Measurements from ENCODE around the gene WIPI1.

WIPI1 gene

DNA sequence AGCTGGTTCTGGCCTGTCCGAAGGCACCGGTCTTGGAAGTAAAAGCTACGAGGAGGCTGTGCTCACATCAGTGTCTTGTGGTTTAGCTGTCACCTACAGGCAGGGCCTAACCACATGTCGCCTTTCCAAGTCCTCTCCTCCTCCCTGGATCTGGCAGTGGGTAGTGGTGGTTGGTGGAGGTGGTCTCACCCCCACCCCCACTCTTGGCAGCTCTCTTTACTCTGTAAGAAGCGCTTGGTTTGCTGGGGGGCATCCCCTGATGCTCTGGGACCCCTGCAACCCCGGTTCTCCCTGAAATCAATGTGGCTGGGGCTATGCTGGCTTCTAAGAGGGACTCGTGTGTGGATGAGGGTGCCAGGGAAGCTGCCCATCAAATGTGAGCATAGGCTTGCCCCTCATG lies 68.3 kb downstream of the WIPI1 start:
- no peak overlapping the region for H3K9ac ChIP-seq
- no peaks in the 10 kb centered on the region for H3K36me3 ChIP-seq
- no peaks in the 10 kb centered on the region for H4K20me1 ChIP-seq
- no peaks in the 10 kb centered on the region for H3K27me3 ChIP-seq
- H3K9me3 ChIP-seq: peaks cover 2% of the 10 kb centered on the region; the same call in 1 of the 2 replicates
- peak overlapping the region; percentile 59 for H3K4me2 ChIP-seq
- H3K4me1 ChIP-seq: peaks cover 29% of the 10 kb centered on the region
- H3K27ac ChIP-seq: no peak overlapping the region
- TF ChIP-seq Cebpa-rat (IDR thresholded peaks at IDR 0.05): no peak
- no peak overlapping the region for H3K4me3 ChIP-seq

DNA sequence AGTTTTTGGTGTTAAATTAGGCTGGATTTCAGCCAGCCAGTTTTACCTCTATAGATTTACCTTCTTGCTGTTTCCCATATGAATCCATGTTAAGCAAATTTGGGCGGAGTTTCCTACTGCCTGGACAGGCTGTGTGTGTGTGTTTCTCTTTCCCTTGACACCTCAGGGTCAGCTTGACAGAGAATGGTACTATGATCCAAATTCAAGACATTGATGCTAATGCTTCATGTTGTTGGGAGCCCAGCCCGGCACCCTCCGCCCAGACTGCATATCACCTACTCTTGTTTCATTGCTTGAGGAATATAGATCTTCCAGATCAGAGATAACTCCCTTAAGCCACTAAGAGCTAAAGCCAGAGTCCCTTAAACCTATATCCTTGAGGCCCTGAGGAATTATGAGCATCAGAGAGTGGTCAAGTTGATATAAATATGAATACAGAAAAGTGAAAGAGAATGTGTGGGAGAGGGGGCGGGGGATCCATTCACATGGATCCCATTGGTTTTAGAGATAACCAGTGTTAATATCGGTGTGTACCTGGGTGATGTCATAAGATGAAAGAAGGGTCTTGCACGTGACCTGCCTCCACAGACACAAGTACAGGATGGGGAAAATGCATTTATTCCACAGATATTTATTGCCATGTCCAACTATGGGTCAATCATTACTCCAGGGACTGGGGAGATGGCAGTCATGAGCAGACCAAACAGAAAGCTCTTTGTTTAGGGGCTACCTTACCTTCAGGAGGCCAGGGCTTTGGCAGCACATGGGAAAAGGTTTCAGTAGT lies 69.7 kb downstream of the WIPI1 start:
- peaks cover 39% of the 10 kb centered on the region for H3K4me1 ChIP-seq
- H3K27ac ChIP-seq: no peak overlapping the region
- H3K27me3 ChIP-seq: no peaks in the 10 kb centered on the region
- peak overlapping the region; percentile 59 for H3K4me2 ChIP-seq
- no peak for TF ChIP-seq Cebpa-rat (IDR thresholded peaks at IDR 0.05)
- no peak overlapping the region for H3K4me3 ChIP-seq
- no peaks in the 10 kb centered on the region for H3K36me3 ChIP-seq
- H3K9ac ChIP-seq: no peak overlapping the region
- no peaks in the 10 kb centered on the region for H3K9me3 ChIP-seq
- H4K20me1 ChIP-seq: no peaks in the 10 kb centered on the region

DNA sequence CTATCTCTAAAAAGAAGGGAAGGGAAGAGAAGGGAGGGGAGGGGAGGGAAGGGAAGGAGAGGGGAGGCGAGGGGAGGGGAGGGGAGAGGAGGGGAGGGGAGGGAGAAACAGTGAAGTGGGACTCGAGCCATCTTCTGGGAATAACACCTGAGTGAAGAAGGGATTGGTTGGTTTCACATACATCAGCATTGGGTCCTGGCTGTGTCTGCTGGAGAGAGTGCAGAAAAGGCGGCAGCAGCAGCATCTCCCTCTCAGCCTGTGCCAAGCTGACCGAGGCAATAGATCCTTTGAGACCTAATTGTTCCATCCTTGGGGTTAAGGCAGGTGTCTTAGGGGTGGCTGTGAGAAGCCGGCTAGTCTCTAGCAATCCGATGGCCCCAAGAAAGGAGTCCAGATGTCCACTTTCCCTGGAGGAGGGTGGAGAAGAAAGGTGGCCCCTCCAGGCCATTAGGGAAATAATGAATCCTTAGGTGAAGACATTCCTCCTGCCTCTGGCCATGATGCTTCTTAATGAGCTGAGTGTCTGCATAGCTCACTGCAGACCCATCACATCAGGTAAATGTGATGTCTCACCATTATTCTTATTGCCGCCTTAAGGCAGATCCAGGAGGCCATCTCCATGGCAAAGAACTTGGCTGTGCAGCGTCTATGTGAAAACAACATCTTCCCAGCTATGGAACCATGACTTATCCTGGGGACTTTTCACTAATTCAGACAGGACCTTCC lies 71.6 kb downstream of the WIPI1 start:
- TF ChIP-seq Cebpa-rat (IDR thresholded peaks at IDR 0.05): no peak
- Histone ChIP-seq H3K4me2 (no peak overlapping the region), H3K9ac (no peak overlapping the region), H3K4me1 (peaks cover 39% of the 10 kb centered on the region), H3K36me3 (no peaks in the 10 kb centered on the region), H3K27ac (no peak overlapping the region), H3K9me3 (no peaks in the 10 kb centered on the region), H4K20me1 (no peaks in the 10 kb centered on the region), H3K27me3 (no peaks in the 10 kb centered on the region), H3K4me3 (no peak overlapping the region)

DNA sequence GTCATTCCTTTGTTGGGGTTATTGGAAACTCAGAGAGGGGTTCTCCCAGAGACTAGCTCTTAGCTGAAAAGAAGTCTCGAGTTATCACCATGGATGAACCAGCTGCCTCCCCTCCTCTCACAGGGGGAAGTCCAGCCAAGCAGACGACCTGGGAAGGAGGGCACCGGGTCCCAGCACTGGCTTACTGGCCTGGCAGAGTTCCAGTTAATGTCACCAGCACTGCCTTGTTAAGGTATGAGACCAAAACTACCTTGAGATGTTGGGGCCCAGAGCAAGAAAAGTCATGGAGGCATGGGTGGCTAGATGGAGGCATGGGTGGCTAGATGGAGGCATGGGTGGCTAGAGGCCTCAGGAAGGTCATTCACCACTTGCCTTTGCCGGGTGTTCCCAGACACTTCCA lies 72.4 kb downstream of the WIPI1 start:
- no peaks in the 10 kb centered on the region for H3K9me3 ChIP-seq
- no peak overlapping the region for H3K4me2 ChIP-seq
- H4K20me1 ChIP-seq: no peaks in the 10 kb centered on the region
- peaks cover 39% of the 10 kb centered on the region for H3K4me1 ChIP-seq
- no peak overlapping the region for H3K27ac ChIP-seq
- H3K27me3 ChIP-seq: no peaks in the 10 kb centered on the region
- H3K36me3 ChIP-seq: no peaks in the 10 kb centered on the region
- no peak overlapping the region for H3K4me3 ChIP-seq
- H3K9ac ChIP-seq: no peak overlapping the region
- no peak for TF ChIP-seq Cebpa-rat (IDR thresholded peaks at IDR 0.05)

DNA sequence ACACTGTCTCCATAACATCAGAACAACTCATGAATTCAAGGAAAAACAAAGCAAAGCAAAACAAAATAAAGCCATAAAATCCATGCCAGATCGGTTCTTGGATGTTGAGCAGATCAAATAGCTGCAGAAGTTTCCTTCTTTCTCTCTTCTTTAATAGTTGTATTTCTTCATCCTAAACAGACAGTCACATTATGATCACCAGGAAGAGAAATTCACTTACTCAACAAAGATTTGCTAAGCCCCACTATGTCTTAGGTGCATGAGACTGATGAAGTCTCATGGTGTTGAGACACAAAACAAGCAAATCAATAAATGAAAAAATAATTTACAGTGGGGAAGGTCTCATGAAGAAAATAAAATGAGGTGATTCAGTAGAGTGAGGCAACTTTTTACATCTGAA lies 72.8 kb downstream of the WIPI1 start:
- peak overlapping the region; percentile 75 for H3K4me2 ChIP-seq

DNA sequence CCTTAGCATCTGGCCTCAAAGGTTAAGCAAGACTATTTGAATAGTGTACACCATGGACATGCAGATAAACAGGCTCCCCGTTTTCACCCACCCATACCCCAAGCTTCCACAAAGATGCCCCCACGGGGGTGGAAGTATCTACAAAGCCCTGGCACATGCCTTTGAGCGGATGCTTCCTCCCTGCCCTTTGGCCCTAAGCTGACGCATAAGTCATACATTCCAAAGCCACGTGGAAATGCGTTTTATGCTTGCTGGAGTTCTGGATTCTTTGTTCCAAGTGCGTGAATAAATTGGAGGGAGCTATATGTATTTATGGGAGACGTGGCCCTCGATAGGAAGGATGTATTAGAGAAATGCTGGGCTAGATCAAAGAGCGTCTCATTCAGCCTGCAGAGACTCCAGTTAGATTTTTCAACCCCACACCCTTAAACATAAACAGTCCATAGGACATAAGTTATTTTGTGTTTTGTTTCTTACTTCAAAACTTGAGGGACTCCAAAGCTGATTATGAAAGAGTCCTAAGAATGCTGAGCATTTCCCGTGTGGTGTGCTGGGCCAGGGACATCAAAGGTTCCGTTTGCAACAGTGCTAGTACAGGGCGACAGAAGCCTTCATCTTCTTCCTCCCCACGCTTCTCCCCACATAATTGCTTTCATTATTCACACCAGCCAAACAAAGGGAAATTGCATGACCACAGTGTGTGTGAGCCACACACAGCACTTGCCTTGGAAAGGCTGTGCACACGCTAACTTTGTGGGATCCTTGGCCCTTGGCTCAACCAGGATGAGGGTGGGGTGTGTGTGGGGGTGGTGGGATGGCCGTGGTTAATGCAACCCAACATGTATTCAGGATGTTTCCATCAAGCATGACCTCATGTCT lies 73.6 kb downstream of the WIPI1 start:
- no peaks in the 10 kb centered on the region for H3K9me3 ChIP-seq
- no peaks in the 10 kb centered on the region for H3K27me3 ChIP-seq
- H3K4me1 ChIP-seq: peaks cover 33% of the 10 kb centered on the region
- H3K36me3 ChIP-seq: no peaks in the 10 kb centered on the region
- H4K20me1 ChIP-seq: no peaks in the 10 kb centered on the region
- no peak overlapping the region for H3K4me3 ChIP-seq
- H3K27ac ChIP-seq: peak overlapping the region; percentile 29; the same call in 1 of the 2 replicates
- no peak overlapping the region for H3K9ac ChIP-seq
- H3K4me2 ChIP-seq: peak overlapping the region; percentile 75
- no peak for TF ChIP-seq Cebpa-rat (IDR thresholded peaks at IDR 0.05)

More for the DNA sequence above, 72.8 kb downstream of the WIPI1 start:
- no peaks in the 10 kb centered on the region for H3K9me3 ChIP-seq
- no peaks in the 10 kb centered on the region for H3K27me3 ChIP-seq
- no peak overlapping the region for H3K9ac ChIP-seq
- peaks cover 39% of the 10 kb centered on the region for H3K4me1 ChIP-seq
- TF ChIP-seq Cebpa-rat (IDR thresholded peaks at IDR 0.05): no peak
- H3K4me3 ChIP-seq: no peak overlapping the region
- H3K36me3 ChIP-seq: no peaks in the 10 kb centered on the region
- 0 out of 2 replicates have a peak overlapping the region, but pooled peaks have one; percentile 29 for H3K27ac ChIP-seq
- no peaks in the 10 kb centered on the region for H4K20me1 ChIP-seq

DNA sequence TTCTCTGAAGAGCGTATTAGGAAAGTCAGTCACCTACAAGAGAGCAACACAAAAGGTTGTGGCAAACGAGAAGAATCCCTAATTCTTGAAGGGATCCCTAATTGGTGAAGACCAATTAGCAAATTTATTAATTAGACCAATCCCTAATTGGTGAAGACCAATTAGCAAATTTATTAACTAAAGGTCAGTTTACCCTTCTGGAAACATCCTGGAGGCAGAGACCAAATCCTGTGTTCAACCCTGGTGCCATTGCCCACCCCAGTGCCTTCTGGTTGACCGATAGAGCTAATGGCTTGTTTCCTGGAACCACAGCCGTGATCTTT lies 74.2 kb downstream of the WIPI1 start:
- Histone ChIP-seq H3K9ac (no peak overlapping the region), H3K36me3 (no peaks in the 10 kb centered on the region), H3K9me3 (no peaks in the 10 kb centered on the region), H4K20me1 (no peaks in the 10 kb centered on the region), H3K27me3 (no peaks in the 10 kb centered on the region), H3K4me2 (peak overlapping the region; percentile 75), H3K4me1 (peaks cover 32% of the 10 kb centered on the region), H3K4me3 (no peak overlapping the region), H3K27ac (no peak overlapping the region)
- TF ChIP-seq Cebpa-rat (IDR thresholded peaks at IDR 0.05): no peak

DNA sequence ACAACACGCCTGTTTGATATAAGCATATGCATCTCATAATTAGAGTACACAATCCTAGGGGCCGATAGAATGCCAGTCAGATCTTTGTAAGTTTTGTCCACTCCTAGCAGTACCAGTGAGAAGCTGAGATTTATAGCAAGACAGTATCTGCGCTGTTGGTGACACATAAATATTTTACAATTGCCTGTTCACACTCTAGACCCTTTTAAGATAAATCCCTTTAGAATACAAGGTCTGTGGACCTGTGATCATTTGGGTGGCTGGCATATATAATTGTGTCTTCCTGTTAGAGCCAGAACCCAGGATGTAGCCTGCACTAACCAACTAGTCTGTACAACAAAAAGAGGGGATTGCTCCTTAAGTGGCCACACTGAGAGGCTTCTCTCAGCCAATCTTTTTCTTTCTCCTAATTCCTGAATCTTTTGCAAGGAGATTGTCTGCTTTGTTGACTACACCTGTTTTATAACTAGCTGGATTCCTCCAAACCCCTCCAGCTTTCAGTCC lies 74.7 kb downstream of the WIPI1 start:
- no peaks in the 10 kb centered on the region for H3K27me3 ChIP-seq
- no peak overlapping the region for H3K4me2 ChIP-seq
- H4K20me1 ChIP-seq: no peaks in the 10 kb centered on the region

DNA sequence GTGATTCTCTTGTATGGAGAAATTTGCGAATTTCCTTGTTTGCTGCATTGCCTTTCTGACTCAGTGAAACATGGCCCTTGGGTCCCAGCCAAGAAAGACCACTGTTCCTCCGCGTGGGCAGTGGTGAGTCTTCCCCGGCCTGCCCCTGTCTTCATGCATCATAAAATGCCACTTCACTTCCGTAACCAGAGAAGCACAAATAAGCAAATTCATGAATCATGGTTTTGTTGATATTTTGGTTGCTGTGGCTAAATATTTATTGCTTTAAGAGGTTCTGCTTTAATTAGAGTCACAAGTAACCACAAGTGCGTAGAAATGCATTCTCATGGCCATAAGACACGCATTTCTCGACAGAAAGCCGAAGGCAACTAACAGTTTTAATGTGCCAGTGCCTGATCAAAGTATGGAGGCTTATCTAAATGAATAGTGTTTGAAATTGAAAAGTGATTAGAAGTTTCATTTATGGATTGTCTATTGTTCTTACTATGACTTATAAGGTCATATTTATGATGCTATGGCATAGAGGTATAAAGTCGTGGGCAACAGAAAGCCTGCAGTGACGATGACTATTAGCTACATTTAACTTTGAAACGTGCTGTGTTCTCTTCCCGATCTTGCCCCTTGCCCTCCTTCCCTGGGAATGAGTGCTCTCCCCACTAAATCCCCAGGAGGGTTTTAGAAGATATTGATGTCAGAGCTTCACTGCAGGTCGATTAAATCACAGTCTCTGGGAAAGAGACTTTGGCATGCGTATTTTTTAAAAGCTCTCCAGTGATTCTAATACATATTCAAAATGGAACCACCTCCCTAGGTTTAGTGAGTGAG lies 76.0 kb downstream of the WIPI1 start:
- Histone ChIP-seq H3K36me3 (no peaks in the 10 kb centered on the region), H3K9ac (no peak overlapping the region), H4K20me1 (no peaks in the 10 kb centered on the region), H3K27me3 (no peaks in the 10 kb centered on the region), H3K4me3 (no peak overlapping the region), H3K9me3 (no peaks in the 10 kb centered on the region), H3K27ac (no peak overlapping the region), H3K4me1 (peaks cover 22% of the 10 kb centered on the region), H3K4me2 (no peak overlapping the region)
- TF ChIP-seq Cebpa-rat (IDR thresholded peaks at IDR 0.05): no peak

More for the DNA sequence above, 74.7 kb downstream of the WIPI1 start:
- Histone ChIP-seq H3K27ac (no peak overlapping the region), H3K4me3 (no peak overlapping the region), H3K36me3 (no peaks in the 10 kb centered on the region), H3K4me1 (peaks cover 29% of the 10 kb centered on the region), H3K9me3 (no peaks in the 10 kb centered on the region), H3K9ac (no peak overlapping the region)
- no peak for TF ChIP-seq Cebpa-rat (IDR thresholded peaks at IDR 0.05)

Measured in BLaER1 (cell line).